GM12872 (cell line): ENCODE results near the gene CCDC200.

Experiments
- CTCF ChIP-seq: IDR thresholded peaks from 3 replicates; pipeline ENCODE4 v1.5.1; 2011; ENCODE audit warnings: low read depth, mild to moderate bottlenecking, low read length, moderate library complexity; ENCODE audit not compliant: insufficient read depth

Gene CCDC200

GRCh38 chr17:43211480-43212402, 16.7 kb downstream of the CCDC200 start, which contains the start of gene TMEM106A:
Gene TMEM106A (plus strand): TSS chr17:43211875. CDS start chr17:43213042, 1,167 bp downstream.
- TF ChIP-seq CTCF = peak; percentile 63

GRCh38 chr17:43211123-43211479, 17.3 kb downstream of the CCDC200 start:
- no peak for TF ChIP-seq CTCF

GRCh38 chr17:43210576-43210975, 17.8 kb downstream of the CCDC200 start:
- TF ChIP-seq CTCF = no peak

GRCh38 chr17:43200127-43200526, 28.3 kb downstream of the CCDC200 start:
- no peak for TF ChIP-seq CTCF

- TF ChIP-seq CTCF = no peak
These were observed 28.8 kb downstream of the CCDC200 start for GRCh38 chr17:43199633-43200032.

- no peak for TF ChIP-seq CTCF
These were observed 35.2 kb downstream of the CCDC200 start for GRCh38 chr17:43193251-43193650.

GRCh38 chr17:43183921-43184320, 44.5 kb downstream of the CCDC200 start:
- no peak for TF ChIP-seq CTCF
